Measurements from ENCODE around the gene CACNA1I. TPM values are rescaled to one million over a fixed set of nuclear protein-coding genes. Genes with fewer than 3 reads are reported as not detected.

The CACNA1I gene
- polyA plus RNA-seq, 1 of the 3 experiments (the other 2 are of a cell fraction), result not detected

DNA sequence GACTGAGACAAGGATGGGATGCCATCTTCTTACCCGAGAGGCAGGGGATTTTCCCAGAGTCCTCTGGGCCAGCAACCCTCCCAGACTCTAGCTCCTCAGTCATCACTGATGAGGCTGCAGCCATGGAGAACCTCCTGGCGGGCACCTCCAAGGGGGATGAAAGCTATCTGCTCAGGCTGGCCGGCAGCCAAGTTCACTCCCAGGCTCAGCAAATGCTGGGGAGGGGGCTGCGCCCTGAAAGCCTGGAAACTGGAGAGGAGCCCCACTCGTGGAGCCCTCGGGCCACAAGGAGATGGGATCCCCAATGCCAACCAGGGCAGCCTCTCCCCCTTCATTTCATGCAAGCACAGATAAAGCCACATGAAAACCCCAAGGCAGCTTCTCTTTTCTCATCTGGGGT is 75.0 kb downstream of the CACNA1I start (continued):
- TF ChIP-seq EZH2phosphoT487 (IDR thresholded peaks at IDR 0.05; ENCODE audit: borderline replicate concordance, low read depth), result no peak
- no peak for TF ChIP-seq TEAD4 (IDR thresholded peaks at IDR 0.05; ENCODE audit: borderline replicate concordance, insufficient read depth)

DNA sequence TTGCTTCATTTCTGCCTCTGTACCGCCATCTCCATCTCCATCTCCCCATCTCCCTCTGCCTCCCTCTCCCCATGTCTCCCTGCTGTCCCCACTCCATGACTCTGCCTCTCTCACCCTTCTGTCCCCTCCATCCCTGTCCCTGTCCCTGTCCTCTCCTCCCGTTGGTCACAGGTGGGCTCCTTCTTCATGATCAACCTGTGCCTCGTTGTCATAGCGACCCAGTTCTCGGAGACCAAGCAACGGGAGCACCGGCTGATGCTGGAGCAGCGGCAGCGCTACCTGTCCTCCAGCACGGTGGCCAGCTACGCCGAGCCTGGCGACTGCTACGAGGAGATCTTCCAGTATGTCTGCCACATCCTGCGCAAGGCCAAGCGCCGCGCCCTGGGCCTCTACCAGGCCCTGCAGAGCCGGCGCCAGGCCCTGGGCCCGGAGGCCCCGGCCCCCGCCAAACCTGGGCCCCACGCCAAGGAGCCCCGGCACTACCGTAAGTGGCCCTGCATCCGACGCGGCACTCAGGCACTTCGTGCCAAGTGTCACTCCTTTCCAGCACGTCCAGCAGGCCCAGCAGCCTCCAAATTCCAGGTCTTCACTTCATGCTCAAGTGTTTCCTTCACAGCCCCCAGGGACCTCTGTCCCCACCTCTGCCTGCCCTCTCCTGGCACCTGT is 76.0 kb downstream of the CACNA1I start:
- DNase-seq, result no peak
- Histone ChIP-seq H3K27ac (ENCODE audit: low read depth in 2 of 2, low read length in 1 of 2) (no peak overlapping the region), H3K9ac (no peak overlapping the region), H3K9me2 (no peaks in the 10 kb centered on the region), H3K36me3 (replicated peaks in 1 of 2; ENCODE audit: control insufficient read depth in 1 of 2, insufficient read depth in 2 of 2, low read length in 1 of 2) (no peaks in the 10 kb centered on the region), H3K4me3 (ENCODE audit: low read depth in 2 of 2, low read length in 1 of 2) (no peak overlapping the region), H3K4me2 (no peak overlapping the region), H3K27me3 (ENCODE audit: insufficient read depth) (no peaks in the 10 kb centered on the region), H2AFZ (ENCODE audit: low read depth) (no peak overlapping the region), H3K79me2 (ENCODE audit: insufficient read depth) (no peaks in the 10 kb centered on the region), H3K9me3 (no peaks in the 10 kb centered on the region), H4K20me1 (ENCODE audit: insufficient read depth) (no peaks in the 10 kb centered on the region), H3K4me1 (ENCODE audit: control insufficient read depth in 1 of 2, insufficient read depth in 2 of 2, low read depth in 1 of 2, low read length in 1 of 2) (no peaks in the 10 kb centered on the region), H3F3A (replicated peaks; ENCODE audit: insufficient read depth) (no peaks in the 10 kb centered on the region)
- ChIA-PET CTCF (interaction anchor here (1.2 to 1.3 kb wide), 2 partner anchors 378 kb away, joined by 3 read pairs; no protein-coding TSS in a partner anchor), POLR2A (no interaction called here)
- 48% methylated on average over 5 of the region's 31 CpGs for WGBS (ENCODE audit: low lambda C conversion rate)
- TF ChIP-seq RCOR1 (IDR thresholded peaks at IDR 0.05; ENCODE audit: low read length) (no peak), CHD2 (IDR thresholded peaks at IDR 0.05; ENCODE audit: low read length, partially characterized antibody) (no peak), POLR2AphosphoS5 (IDR thresholded peaks at IDR 0.05; ENCODE audit: low read depth, low read length) (no peak), EP300 (IDR thresholded peaks at IDR 0.05; ENCODE audit: borderline replicate concordance in 1 of 2, low read depth in 1 of 2, low read length in 1 of 2) (no peak), MXI1 (IDR thresholded peaks at IDR 0.05; ENCODE audit: low read depth, low read length) (no peak), SIN3A (IDR thresholded peaks at IDR 0.05; ENCODE audit: borderline replicate concordance, low read depth, low read length) (no peak), PBX3 (IDR thresholded peaks at IDR 0.05) (no peak), IRF3 (IDR thresholded peaks at IDR 0.05; ENCODE audit: low read depth, low read length) (no peak)

- Histone ChIP-seq H3K4me3 (ENCODE audit: low read depth in 2 of 2, low read length in 1 of 2) (no peak overlapping the region), H3K9me2 (no peaks in the 10 kb centered on the region), H3K4me1 (ENCODE audit: control insufficient read depth in 1 of 2, insufficient read depth in 2 of 2, low read depth in 1 of 2, low read length in 1 of 2) (no peaks in the 10 kb centered on the region), H3K27ac (ENCODE audit: low read depth in 2 of 2, low read length in 1 of 2) (no peak overlapping the region), H3K4me2 (no peak overlapping the region), H3K36me3 (replicated peaks in 1 of 2; ENCODE audit: control insufficient read depth in 1 of 2, insufficient read depth in 2 of 2, low read length in 1 of 2) (no peaks in the 10 kb centered on the region), H3K27me3 (ENCODE audit: insufficient read depth) (no peaks in the 10 kb centered on the region), H3K79me2 (ENCODE audit: insufficient read depth) (no peaks in the 10 kb centered on the region), H4K20me1 (ENCODE audit: insufficient read depth) (no peaks in the 10 kb centered on the region), H3K9me3 (no peaks in the 10 kb centered on the region), H3K9ac (no peak overlapping the region), H2AFZ (ENCODE audit: low read depth) (no peak overlapping the region), H3F3A (replicated peaks; ENCODE audit: insufficient read depth) (no peaks in the 10 kb centered on the region)
- DNase-seq, result no peak
- ChIA-PET POLR2A (no interaction called here), CTCF (interaction anchor here (1.3 kb wide), 1 partner anchor 377 kb away, joined by 3 read pairs; no protein-coding TSS in a partner anchor)
- TF ChIP-seq, protein P1, sequence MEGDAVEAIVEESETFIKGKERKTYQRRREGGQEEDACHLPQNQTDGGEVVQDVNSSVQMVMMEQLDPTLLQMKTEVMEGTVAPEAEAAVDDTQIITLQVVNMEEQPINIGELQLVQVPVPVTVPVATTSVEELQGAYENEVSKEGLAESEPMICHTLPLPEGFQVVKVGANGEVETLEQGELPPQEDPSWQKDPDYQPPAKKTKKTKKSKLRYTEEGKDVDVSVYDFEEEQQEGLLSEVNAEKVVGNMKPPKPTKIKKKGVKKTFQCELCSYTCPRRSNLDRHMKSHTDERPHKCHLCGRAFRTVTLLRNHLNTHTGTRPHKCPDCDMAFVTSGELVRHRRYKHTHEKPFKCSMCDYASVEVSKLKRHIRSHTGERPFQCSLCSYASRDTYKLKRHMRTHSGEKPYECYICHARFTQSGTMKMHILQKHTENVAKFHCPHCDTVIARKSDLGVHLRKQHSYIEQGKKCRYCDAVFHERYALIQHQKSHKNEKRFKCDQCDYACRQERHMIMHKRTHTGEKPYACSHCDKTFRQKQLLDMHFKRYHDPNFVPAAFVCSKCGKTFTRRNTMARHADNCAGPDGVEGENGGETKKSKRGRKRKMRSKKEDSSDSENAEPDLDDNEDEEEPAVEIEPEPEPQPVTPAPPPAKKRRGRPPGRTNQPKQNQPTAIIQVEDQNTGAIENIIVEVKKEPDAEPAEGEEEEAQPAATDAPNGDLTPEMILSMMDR (IDR thresholded peaks at IDR 0.05), result no peak
- TF ChIP-seq IRF3 (IDR thresholded peaks at IDR 0.05; ENCODE audit: low read depth, low read length), result no peak
- TF ChIP-seq FOXJ3 (CRISPR knock-in tag; IDR thresholded peaks at IDR 0.05), result no peak
- TF ChIP-seq TAF1 (IDR thresholded peaks at IDR 0.05; ENCODE audit: borderline replicate concordance, low read depth, low read length), result no peak
- no peak for TF ChIP-seq FOXM1 (IDR thresholded peaks at IDR 0.05; ENCODE audit: low read depth)
- TF ChIP-seq EZH2phosphoT487 (IDR thresholded peaks at IDR 0.05; ENCODE audit: borderline replicate concordance, low read depth), result no peak
- TF ChIP-seq TCF12 (IDR thresholded peaks at IDR 0.05), result no peak
- WGBS (ENCODE audit: low lambda C conversion rate), result 64% methylated on average over 5 of the region's 35 CpGs
Measured at GRCh38 chr22:39647836-39648629, 77.5 kb downstream of the CACNA1I start.

Data from SK-N-SH (cell line).